HFFc6 (cell line): ENCODE results near the gene OLAH. TPM values are rescaled to one million over a fixed set of nuclear protein-coding genes. Genes with fewer than 3 reads are reported as not detected.

ENCODE experiments used
- DNase-seq: peaks from one replicate; pipeline ENCODE4 v3.0.0-alpha.2; 2018
- H3K27ac Mint-ChIP-seq: 2 replicates; pipeline ENCODE4 v1.8.0; 2020; ENCODE audit warnings: mild to moderate bottlenecking, mixed read lengths
- H3K27me3 Mint-ChIP-seq: 2 replicates; pipeline ENCODE4 v1.8.0; 2021; ENCODE audit warnings: mild to moderate bottlenecking, moderate library complexity, mixed read lengths; ENCODE audit not compliant: insufficient read depth
- H3K36me3 Mint-ChIP-seq: 2 replicates; pipeline ENCODE4 v1.8.0; 2021; ENCODE audit warnings: low read depth, mixed read lengths
- H3K4me1 Mint-ChIP-seq: 2 replicates; pipeline ENCODE4 v1.8.0; 2020; ENCODE audit warnings: low read depth, mixed read lengths
- H3K4me3 Mint-ChIP-seq: 2 replicates; pipeline ENCODE4 v1.8.0; 2020; ENCODE audit warnings: mild to moderate bottlenecking, moderate library complexity, mixed read lengths
- H3K9me3 Mint-ChIP-seq: 2 replicates; pipeline ENCODE4 v1.8.0; 2020; ENCODE audit warnings: mild to moderate bottlenecking, mixed read lengths
- total RNA-seq, 6 experiments: library from RNA; stranded (reverse); fragmentation: NEBNext Ultra II Directional; extraction: Animal tissue kit (Norgen Biotek cat#: 25700); gene quantifications; 2 replicates in 1 of 6; 3 replicates in 5 of 6; pipeline ENCODE4 v1.2.3, GENCODE V29; 2021
- TF ChIP-seq, protein P1 (sequence below): fragments of 200-600 bp; sonication (generic); IDR thresholded peaks from 2 replicates; pipeline ENCODE4 v1.5.0; 2021; ENCODE audit warnings: antibody characterized with exemption, mild to moderate bottlenecking

The OLAH gene
- total RNA-seq, 6 experiments from 2014 or later = not detected

DNA sequence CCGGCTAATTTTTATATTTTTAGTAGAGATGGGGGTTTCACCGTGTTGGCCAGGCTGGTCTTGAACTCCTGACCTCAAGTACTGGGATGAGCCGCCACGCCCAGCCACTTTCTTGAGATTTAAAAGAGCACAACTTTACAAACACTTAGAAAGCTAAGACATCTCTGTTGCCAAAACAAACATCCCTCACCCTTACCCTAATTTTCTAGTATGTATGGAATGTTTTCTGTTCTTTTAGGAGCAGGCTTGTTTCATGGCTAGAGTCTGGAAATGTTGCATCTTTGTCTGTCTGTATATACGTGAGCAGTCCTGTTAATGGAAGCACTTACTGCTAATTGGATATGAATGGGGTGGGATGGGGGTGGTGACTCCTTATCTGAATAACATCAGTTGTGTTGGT is 2.9 kb downstream of the OLAH start:
- H3K27ac Mint-ChIP-seq = no peak overlapping the region

DNA sequence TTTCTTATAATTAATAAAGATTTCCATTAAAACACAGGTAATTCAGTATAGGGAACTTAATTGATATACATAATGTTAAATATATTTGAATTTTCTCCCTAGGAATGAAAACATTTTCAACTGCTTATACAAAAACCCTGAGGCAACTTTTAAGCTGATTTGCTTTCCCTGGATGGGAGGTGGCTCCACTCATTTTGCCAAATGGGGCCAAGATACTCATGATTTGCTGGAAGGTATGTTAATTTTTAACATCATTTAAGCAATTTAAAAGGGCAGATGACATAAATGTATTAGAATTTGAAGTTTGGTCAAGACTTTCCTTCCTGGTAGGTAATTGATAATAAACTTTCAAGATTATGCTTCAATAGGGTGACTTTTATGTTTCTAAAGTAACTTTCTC is 5.8 kb downstream of the OLAH start:
- H3K9me3 Mint-ChIP-seq = no peaks in the 10 kb centered on the region
- no peak overlapping the region for H3K4me3 Mint-ChIP-seq
- DNase-seq = no peak
- no peaks in the 10 kb centered on the region for H3K36me3 Mint-ChIP-seq
- no peak overlapping the region for H3K27ac Mint-ChIP-seq
- H3K4me1 Mint-ChIP-seq = peaks cover 9% of the 10 kb centered on the region
- H3K27me3 Mint-ChIP-seq = peaks cover 17% of the 10 kb centered on the region
- TF ChIP-seq, protein P1, sequence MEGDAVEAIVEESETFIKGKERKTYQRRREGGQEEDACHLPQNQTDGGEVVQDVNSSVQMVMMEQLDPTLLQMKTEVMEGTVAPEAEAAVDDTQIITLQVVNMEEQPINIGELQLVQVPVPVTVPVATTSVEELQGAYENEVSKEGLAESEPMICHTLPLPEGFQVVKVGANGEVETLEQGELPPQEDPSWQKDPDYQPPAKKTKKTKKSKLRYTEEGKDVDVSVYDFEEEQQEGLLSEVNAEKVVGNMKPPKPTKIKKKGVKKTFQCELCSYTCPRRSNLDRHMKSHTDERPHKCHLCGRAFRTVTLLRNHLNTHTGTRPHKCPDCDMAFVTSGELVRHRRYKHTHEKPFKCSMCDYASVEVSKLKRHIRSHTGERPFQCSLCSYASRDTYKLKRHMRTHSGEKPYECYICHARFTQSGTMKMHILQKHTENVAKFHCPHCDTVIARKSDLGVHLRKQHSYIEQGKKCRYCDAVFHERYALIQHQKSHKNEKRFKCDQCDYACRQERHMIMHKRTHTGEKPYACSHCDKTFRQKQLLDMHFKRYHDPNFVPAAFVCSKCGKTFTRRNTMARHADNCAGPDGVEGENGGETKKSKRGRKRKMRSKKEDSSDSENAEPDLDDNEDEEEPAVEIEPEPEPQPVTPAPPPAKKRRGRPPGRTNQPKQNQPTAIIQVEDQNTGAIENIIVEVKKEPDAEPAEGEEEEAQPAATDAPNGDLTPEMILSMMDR = no peak

More for the DNA sequence above, 2.9 kb downstream of the OLAH start:
- peak; percentile 22 for DNase-seq
- H3K4me1 Mint-ChIP-seq = peaks cover 15% of the 10 kb centered on the region
- H3K4me3 Mint-ChIP-seq = peak overlapping the region; percentile 0; the same call in 1 of the 2 replicates
- TF ChIP-seq, protein P1 = no peak
- H3K36me3 Mint-ChIP-seq = no peaks in the 10 kb centered on the region
- H3K9me3 Mint-ChIP-seq = no peaks in the 10 kb centered on the region
- peaks cover 8% of the 10 kb centered on the region for H3K27me3 Mint-ChIP-seq

DNA sequence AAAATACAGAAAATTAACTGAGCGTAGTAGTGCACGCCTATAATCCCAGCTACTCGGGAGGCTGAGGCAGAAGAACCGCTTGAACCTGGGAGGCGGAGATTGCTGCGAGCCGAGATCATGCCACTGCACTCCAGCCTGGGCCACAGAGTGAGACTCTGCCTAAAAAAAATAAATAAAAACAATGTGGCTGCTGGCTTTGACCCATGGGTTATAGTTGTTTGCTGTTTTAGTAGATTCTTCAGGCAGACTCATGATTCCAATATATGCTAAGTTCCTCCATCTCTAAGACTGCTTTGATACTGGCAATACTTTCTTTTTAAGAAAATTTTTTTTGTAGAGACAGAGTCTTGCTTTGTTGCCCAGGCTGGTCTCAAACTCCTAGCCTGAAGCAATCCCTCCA is 8.4 kb downstream of the OLAH start:
- peaks cover 1% of the 10 kb centered on the region for H3K4me1 Mint-ChIP-seq
- no peak for DNase-seq
- H3K27me3 Mint-ChIP-seq = peaks cover 13% of the 10 kb centered on the region
- TF ChIP-seq, protein P1 = no peak
- H3K9me3 Mint-ChIP-seq = no peaks in the 10 kb centered on the region
- no peaks in the 10 kb centered on the region for H3K36me3 Mint-ChIP-seq
- H3K4me3 Mint-ChIP-seq = no peak overlapping the region
- H3K27ac Mint-ChIP-seq = no peak overlapping the region

DNA sequence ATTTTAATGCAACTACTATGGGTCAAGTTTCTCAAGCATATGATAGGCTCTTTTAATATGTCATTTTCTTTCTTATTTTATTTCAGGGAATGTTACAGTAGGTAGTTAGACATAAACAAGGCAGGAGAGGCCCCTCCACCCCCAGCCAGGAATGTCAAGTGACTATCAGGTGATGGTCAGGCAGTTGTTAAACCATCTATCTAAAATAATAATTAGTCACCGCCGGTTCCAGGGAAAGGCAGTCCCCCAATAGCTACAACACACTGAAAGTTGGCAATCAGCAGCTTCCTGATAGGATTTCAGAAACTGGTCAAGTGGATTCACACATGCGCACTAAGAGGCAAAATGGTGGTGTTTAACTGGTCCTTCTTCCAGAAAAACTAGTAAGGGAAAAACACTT is 9.3 kb downstream of the OLAH start:
- H3K27ac Mint-ChIP-seq = no peak overlapping the region
- TF ChIP-seq, protein P1 = no peak
- no peaks in the 10 kb centered on the region for H3K9me3 Mint-ChIP-seq
- DNase-seq = no peak
- no peaks in the 10 kb centered on the region for H3K4me1 Mint-ChIP-seq
- H3K36me3 Mint-ChIP-seq = no peaks in the 10 kb centered on the region
- H3K4me3 Mint-ChIP-seq = no peak overlapping the region
- H3K27me3 Mint-ChIP-seq = peaks cover 13% of the 10 kb centered on the region

DNA sequence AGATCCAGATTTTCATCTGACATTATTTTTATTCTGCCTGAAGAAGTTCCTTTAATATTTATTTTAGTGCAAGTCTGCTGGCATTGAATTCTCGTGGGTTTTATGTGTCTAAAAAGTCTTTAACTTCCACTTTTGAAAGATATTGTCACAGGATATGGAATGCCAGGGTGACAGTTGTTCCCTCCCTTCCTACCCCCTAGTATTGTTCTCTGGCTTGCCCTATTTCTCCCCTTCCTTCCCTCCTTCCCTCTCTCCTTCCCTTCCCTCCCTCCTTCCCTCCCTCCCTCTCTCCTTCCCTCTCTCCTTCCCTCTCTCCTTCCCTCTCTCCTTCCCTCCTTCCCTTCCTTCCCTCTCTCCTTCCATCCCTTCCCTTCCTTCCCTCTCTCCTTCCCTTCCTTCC is 14.9 kb downstream of the OLAH start:
- Mint-ChIP-seq H3K4me1 (no peaks in the 10 kb centered on the region), H3K27me3 (peaks cover 6% of the 10 kb centered on the region), H3K27ac (no peak overlapping the region), H3K36me3 (peaks cover 12% of the 10 kb centered on the region), H3K4me3 (no peak overlapping the region), H3K9me3 (peaks cover 12% of the 10 kb centered on the region)
- DNase-seq = no peak
- TF ChIP-seq, protein P1 = no peak

DNA sequence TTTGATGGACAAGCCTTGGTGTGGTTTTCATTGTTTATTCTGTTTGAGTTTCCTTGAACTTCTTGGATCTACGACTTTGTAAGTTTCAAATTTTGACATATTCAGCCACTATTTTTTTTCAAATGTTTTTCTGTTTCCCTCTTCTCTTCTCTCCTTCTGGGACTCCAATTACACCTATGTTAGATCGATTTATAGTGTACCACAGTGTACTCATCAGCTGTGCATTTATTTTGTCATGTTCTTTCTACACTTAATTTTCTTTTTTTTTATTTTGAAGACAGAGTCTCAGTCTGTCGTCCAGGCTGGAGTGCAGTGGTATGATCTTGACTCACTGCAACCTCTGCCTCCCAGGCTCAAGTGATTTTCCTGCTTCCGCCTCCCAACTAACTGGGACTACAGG is 16.2 kb downstream of the OLAH start:
- TF ChIP-seq, protein P1 = no peak
- H3K4me3 Mint-ChIP-seq = no peak overlapping the region
- peaks cover 12% of the 10 kb centered on the region for H3K36me3 Mint-ChIP-seq
- H3K27me3 Mint-ChIP-seq = peaks cover 6% of the 10 kb centered on the region
- H3K4me1 Mint-ChIP-seq = no peaks in the 10 kb centered on the region
- DNase-seq = no peak
- H3K27ac Mint-ChIP-seq = no peak overlapping the region
- peaks cover 12% of the 10 kb centered on the region for H3K9me3 Mint-ChIP-seq
